CD4-positive, CD25-positive, alpha-beta regulatory T cell (primary cell): ENCODE results near the gene AQP9. TPM values are rescaled to one million over a fixed set of nuclear protein-coding genes. Genes with fewer than 3 reads are reported as not detected.

Source experiments
- ATAC-seq, 2 donors: fragments of 150-1000 bp; cut with Tn5 transposase; one replicate each; pipeline ENCODE4 v1.10.0; 2021; ENCODE audit warnings: low read depth in 2 of 2, moderate number of reproducible peaks in 2 of 2, moderate library complexity in 1 of 2
- DNase-seq, 3 donors: peaks; one replicate each; pipeline versions ENCODE4 v3.0.0 to v3.0.0-alpha.2; 2012 to 2022; ENCODE audit warnings: mixed read lengths in 1 of 3
- H3K27ac ChIP-seq: one replicate; pipeline ENCODE4 v1.7.0; 2013; ENCODE audit warnings: mild to moderate bottlenecking, low read length; ENCODE audit not compliant: insufficient read depth, poor library complexity, severe bottlenecking
- H3K27me3 ChIP-seq: one replicate; pipeline ENCODE4 v1.7.0; 2013; ENCODE audit warnings: low read length; ENCODE audit not compliant: control insufficient read depth, insufficient read depth
- H3K36me3 ChIP-seq: one replicate; pipeline ENCODE4 v1.7.0; 2013; ENCODE audit warnings: mild to moderate bottlenecking, low read length, moderate library complexity; ENCODE audit not compliant: control insufficient read depth, insufficient read depth
- H3K4me1 ChIP-seq: 2 replicates; pipeline ENCODE4 v1.7.0; 2013; ENCODE audit warnings: mild to moderate bottlenecking, low read length; ENCODE audit not compliant: insufficient read depth, control insufficient read depth, poor library complexity, severe bottlenecking
- H3K4me3 ChIP-seq: one replicate; pipeline ENCODE4 v1.7.0; 2013; ENCODE audit warnings: low read depth, mild to moderate bottlenecking, low read length, moderate library complexity
- H3K9me3 ChIP-seq, 2 experiments: 1 replicate in 1 of 2; 2 replicates in 1 of 2; pipeline ENCODE4 v1.7.0; 2013; ENCODE audit warnings: low read length in 2 of 2, mild to moderate bottlenecking in 1 of 2, moderate library complexity in 1 of 2; ENCODE audit not compliant: control insufficient read depth in 2 of 2
- H3K27ac Mint-ChIP-seq, 3 donors: one replicate each; pipeline ENCODE4 v1.8.0; 2020 to 2022; ENCODE audit warnings: mild to moderate bottlenecking in 3 of 3, mixed read lengths in 3 of 3, moderate library complexity in 2 of 3
- H3K27me3 Mint-ChIP-seq: one replicate; pipeline ENCODE4 v1.8.0; 2022; ENCODE audit warnings: mild to moderate bottlenecking, mixed read lengths
- H3K36me3 Mint-ChIP-seq: one replicate; pipeline ENCODE4 v1.8.0; 2020; ENCODE audit warnings: mixed read lengths
- H3K4me1 Mint-ChIP-seq, 4 donors: one replicate each; pipeline ENCODE4 v1.8.0; 2020 to 2022; ENCODE audit warnings: mixed read lengths in 4 of 4, mild to moderate bottlenecking in 1 of 4
- H3K4me3 Mint-ChIP-seq, 4 donors: one replicate each; pipeline ENCODE4 v1.8.0; 2020 to 2022; ENCODE audit warnings: mild to moderate bottlenecking in 4 of 4, mixed read lengths in 4 of 4, moderate library complexity in 3 of 4
- H3K9me3 Mint-ChIP-seq, 7 donors: one replicate each; pipeline ENCODE4 v1.8.0; 2020 to 2022; ENCODE audit warnings: mixed read lengths in 7 of 7, mild to moderate bottlenecking in 3 of 7, moderate library complexity in 2 of 7
- polyA plus RNA-seq, 4 donors: library from polyadenylated mRNA; unstranded; fragments of 300-500 nt; fragmentation: Illumina TruSeq; gene quantifications; one replicate each; pipeline ENCODE4 v1.2.3, GENCODE V29; 2021
- total RNA-seq: library from RNA; stranded (reverse); gene quantifications from one replicate; pipeline ENCODE4 v1.2.3, GENCODE V29; 2022

Gene AQP9
- total and polyA plus RNA-seq, 5 donors from 2014 or later = 0.11 to 0.26 TPM; not detected in 3

DNA sequence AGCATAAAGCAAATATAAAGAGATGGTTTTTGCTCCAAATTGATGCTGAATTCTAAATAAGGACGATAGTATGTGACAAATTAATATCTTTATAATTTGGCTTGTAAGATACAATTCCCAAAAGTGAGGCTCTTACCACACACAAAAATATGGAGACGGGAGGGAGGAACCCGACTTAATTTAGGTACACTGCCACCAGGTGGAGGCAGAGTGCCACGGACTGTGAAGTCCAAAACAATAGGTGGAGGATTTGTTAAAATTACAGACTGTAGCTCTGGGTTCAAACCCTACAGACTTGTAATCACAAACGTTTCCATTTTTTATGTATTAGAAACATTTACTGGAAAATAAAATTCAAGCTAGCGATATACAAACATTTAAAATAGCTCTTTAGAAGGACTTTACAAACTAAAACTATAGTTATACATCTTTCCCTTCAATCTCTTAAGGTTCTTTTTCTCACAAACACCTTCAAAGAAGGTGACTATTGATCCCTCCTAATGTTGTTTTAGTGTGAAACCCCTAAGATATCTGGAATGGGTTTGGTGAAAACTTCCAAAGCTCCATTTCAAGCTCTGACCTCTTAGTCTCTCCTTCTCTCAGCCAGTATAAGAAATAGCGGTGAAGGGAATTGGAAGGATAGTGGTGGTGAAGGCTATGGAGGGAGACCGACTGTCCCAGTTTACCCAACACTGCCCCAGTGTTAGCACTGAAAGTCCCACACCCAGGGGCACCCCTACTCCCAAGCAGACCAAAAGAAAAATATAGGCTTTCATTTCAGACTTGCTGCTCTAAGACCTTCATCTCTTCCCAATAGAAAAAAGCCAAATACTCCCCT, 89.7 kb downstream of the AQP9 start:
- H3K9me3 Mint-ChIP-seq = no peaks in the 10 kb centered on the region
- H3K36me3 Mint-ChIP-seq = no peaks in the 10 kb centered on the region
- ATAC-seq (peak; percentile 45 to 48), DNase-seq (peak; percentile 44 to 85 (median 60))
- H3K4me1 ChIP-seq = no peaks in the 10 kb centered on the region
- no peak overlapping the region for H3K4me3 Mint-ChIP-seq
- H3K4me1 Mint-ChIP-seq = peaks cover 0 to 15% (median 11%) of the 10 kb centered on the region in 4 donors
- H3K9me3 ChIP-seq = no peaks in the 10 kb centered on the region
- H3K4me3 ChIP-seq = no peak overlapping the region
- no peak overlapping the region for H3K27ac ChIP-seq
- no peaks in the 10 kb centered on the region for H3K27me3 ChIP-seq
- H3K27ac Mint-ChIP-seq = no peak overlapping the region
- H3K36me3 ChIP-seq = no peaks in the 10 kb centered on the region
- peaks cover 22% of the 10 kb centered on the region for H3K27me3 Mint-ChIP-seq

DNA sequence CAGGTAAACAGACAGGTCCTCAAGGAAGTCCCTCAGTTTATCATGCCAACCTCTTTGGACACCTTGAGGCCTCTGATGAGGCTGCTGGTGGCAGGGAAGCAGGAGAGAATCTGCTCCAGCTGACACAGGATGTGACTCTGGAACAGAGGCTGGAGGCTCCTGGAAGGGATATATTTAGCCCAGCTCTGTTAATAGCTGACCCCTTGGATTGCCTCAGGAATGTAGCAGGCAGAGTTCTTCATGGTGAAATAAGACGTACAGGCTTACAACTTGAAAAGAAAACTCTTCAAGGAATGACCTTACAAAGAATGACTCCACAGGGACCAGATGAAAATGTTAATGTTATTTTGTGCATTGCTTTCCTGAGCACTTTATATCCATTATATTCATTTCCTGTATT, 90.5 kb downstream of the AQP9 start:
- Histone ChIP-seq H3K27ac (no peak overlapping the region), H3K9me3 (no peaks in the 10 kb centered on the region), H3K27me3 (no peaks in the 10 kb centered on the region), H3K4me1 (no peaks in the 10 kb centered on the region), H3K4me3 (no peak overlapping the region), H3K36me3 (no peaks in the 10 kb centered on the region)
- Mint-ChIP-seq H3K4me1 (peaks cover 0 to 15% (median 11%) of the 10 kb centered on the region in 4 donors), H3K27ac (no peak overlapping the region), H3K27me3 (peaks cover 27% of the 10 kb centered on the region), H3K36me3 (no peaks in the 10 kb centered on the region), H3K9me3 (no peaks in the 10 kb centered on the region), H3K4me3 (no peak overlapping the region)
- ATAC-seq (no peak), DNase-seq (no peak)

DNA sequence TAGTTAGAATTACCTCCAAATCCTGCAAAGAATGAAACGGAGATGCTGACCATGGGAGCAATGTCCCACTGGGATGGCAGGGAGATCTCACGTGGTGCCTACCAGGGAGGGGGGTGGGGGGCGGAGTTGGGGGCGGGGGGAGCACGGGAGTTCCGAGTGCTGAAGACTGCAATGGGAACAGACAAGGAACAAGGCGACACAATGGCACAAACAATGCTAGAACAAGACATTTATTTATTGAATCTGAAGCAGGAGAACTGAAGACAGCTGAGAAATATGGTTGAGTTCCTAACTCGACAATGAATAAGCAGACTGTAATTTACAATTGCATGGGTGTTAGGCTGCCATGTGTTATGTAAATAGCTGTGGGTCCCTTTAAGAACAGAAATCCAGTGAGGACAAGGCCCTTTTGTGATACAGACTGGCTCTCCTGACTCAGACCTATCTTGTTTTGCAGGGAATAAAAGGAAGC, 91.2 kb downstream of the AQP9 start:
- Mint-ChIP-seq H3K4me1 (peaks cover 0 to 15% (median 11%) of the 10 kb centered on the region in 4 donors), H3K27ac (no peak overlapping the region), H3K27me3 (peaks cover 27% of the 10 kb centered on the region), H3K4me3 (no peak overlapping the region), H3K9me3 (no peaks in the 10 kb centered on the region), H3K36me3 (no peaks in the 10 kb centered on the region)
- Histone ChIP-seq H3K4me3 (no peak overlapping the region), H3K27ac (no peak overlapping the region), H3K9me3 (no peaks in the 10 kb centered on the region), H3K4me1 (no peaks in the 10 kb centered on the region), H3K27me3 (no peaks in the 10 kb centered on the region), H3K36me3 (no peaks in the 10 kb centered on the region)
- DNase-seq = no peak
- no peak for ATAC-seq

DNA sequence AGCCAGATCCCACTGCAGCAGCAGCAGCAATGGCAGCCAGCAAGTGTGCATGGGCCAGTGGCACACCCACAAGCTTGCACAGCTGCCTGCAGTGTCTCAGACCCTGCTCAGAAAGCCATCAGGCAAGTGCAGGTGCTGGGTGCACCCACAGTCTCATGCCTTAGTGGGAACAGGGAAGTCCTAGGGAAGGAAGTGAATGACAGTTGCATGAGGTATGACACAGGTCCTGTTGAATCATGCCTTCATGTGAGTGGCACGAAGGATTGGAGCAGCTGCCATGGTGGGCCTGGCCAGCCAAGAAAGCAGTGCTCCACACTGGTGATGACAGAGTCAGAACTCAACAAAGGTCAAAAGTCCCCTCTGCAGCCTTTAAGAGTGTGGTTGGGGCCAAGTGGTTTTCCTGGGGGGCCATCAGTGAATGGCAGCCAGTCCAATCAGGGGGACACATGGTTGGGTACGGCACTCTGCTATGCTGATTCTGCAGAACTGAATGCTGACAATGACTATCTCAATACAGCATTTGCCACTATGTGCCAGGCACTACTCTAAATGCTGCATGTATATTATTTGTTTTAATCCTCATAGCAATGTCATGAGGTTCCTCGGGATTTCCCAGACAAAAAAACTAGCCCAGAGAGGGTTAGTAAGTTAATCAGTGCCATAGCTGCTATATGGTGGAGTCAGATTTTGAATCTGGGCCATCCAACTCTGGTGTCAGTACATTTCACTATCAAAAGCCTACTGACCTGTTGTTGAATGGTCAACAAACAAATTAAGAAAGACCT, 94.3 kb downstream of the AQP9 start:
- Mint-ChIP-seq H3K27ac (no peak overlapping the region), H3K4me3 (no peak overlapping the region), H3K9me3 (peaks cover 0 to 2% (median 0%) of the 10 kb centered on the region in 7 donors), H3K36me3 (no peaks in the 10 kb centered on the region), H3K4me1 (peaks cover 0 to 15% (median 11%) of the 10 kb centered on the region in 4 donors), H3K27me3 (peaks cover 27% of the 10 kb centered on the region)
- ATAC-seq = no peak
- DNase-seq = no peak
- Histone ChIP-seq H3K9me3 (no peaks in the 10 kb centered on the region), H3K4me3 (no peak overlapping the region), H3K27ac (no peak overlapping the region), H3K4me1 (no peaks in the 10 kb centered on the region), H3K27me3 (no peaks in the 10 kb centered on the region), H3K36me3 (no peaks in the 10 kb centered on the region)

DNA sequence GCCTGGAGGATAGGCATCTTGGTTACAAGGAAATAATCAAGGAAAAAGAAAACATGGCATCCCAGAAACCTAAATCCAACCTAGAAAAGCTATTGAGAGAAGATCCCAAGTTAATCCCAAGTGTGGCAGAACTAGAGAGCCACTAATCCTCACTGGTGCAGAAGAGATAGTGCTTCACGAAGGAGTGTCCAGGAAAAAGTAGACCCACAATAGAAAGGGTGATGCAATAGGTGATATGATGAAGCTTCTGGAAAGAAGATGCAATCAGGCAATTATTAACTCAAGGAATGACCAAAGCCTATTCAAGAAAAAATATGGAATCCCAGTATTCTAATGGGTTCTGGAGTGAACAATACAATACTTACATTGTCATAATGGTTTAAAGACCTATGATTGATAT, 95.2 kb downstream of the AQP9 start:
- no peak for ATAC-seq
- no peaks in the 10 kb centered on the region for H3K36me3 Mint-ChIP-seq
- Histone ChIP-seq H3K9me3 (no peaks in the 10 kb centered on the region), H3K27ac (no peak overlapping the region), H3K4me3 (no peak overlapping the region), H3K4me1 (no peaks in the 10 kb centered on the region), H3K36me3 (no peaks in the 10 kb centered on the region), H3K27me3 (no peaks in the 10 kb centered on the region)
- H3K4me3 Mint-ChIP-seq = no peak overlapping the region
- no peak for DNase-seq
- H3K27ac Mint-ChIP-seq = no peak overlapping the region
- H3K27me3 Mint-ChIP-seq = peaks cover 28% of the 10 kb centered on the region
- H3K9me3 Mint-ChIP-seq = peaks cover 0 to 2% (median 0%) of the 10 kb centered on the region in 7 donors
- H3K4me1 Mint-ChIP-seq = peaks cover 0 to 11% (median 9%) of the 10 kb centered on the region in 4 donors

Other genes starting within 250 kb of the AQP9 start
- not detected for gene ALDH1A2, start 72.7 kb upstream of the AQP9 start, total RNA-seq
- not detected for gene ALDH1A2, start 72.7 kb upstream of the AQP9 start, polyA plus RNA-seq